Fibroblast of lung (primary cell): ENCODE data around the gene COQ3. TPM values are rescaled to one million over a fixed set of nuclear protein-coding genes. Genes with fewer than 3 reads are reported as not detected.

ENCODE experiments used
- DNase-seq, 2 donors: peaks; one replicate each; pipeline versions ENCODE4 v3.0.0 to v3.0.0-alpha.2; 2010; ENCODE audit warnings: low read depth in 2 of 2
- H2AFZ ChIP-seq: 2 replicates; pipeline ENCODE4 v1.5.1; 2012; ENCODE audit warnings: low read length, control low read depth, inconsistent platforms
- H3K27ac ChIP-seq: 2 replicates; pipeline ENCODE4 v1.5.1; 2011; ENCODE audit warnings: low read length, control low read depth; ENCODE audit not compliant: insufficient read depth
- H3K27me3 ChIP-seq: 2 replicates; pipeline ENCODE4 v1.5.1; 2011; ENCODE audit warnings: mild to moderate bottlenecking, low read length; ENCODE audit not compliant: control insufficient read depth, insufficient read depth
- H3K36me3 ChIP-seq: 2 replicates; pipeline ENCODE4 v1.5.1; 2011; ENCODE audit warnings: low read length; ENCODE audit not compliant: control insufficient read depth, insufficient read depth
- H3K4me1 ChIP-seq: 2 replicates; pipeline ENCODE4 v1.5.1; 2011; ENCODE audit warnings: low read length; ENCODE audit not compliant: control insufficient read depth, insufficient read depth; ENCODE audit errors: extremely low read depth
- H3K4me2 ChIP-seq: 2 replicates; pipeline ENCODE4 v1.5.1; 2011; ENCODE audit warnings: low read length, control low read depth; ENCODE audit not compliant: insufficient read depth; ENCODE audit errors: extremely low read depth
- H3K4me3 ChIP-seq, 4 experiments: fragments of 200-600 bp in 1 of 4; sonication (generic) in 1 of 4; replicated peaks in 1 of 4; 2 replicates each; pipeline ENCODE4 v1.5.1; 2011 to 2016; ENCODE audit warnings: low read length in 4 of 4, low read depth in 3 of 4, mild to moderate bottlenecking in 3 of 4, control low read depth in 2 of 4, inconsistent platforms in 1 of 4, mixed read lengths in 1 of 4; ENCODE audit not compliant: insufficient read depth in 1 of 4; ENCODE audit errors: control extremely low read depth in 1 of 4
- H3K79me2 ChIP-seq: 2 replicates; pipeline ENCODE4 v1.5.1; 2012; ENCODE audit warnings: mild to moderate bottlenecking, low read length, inconsistent platforms; ENCODE audit not compliant: control insufficient read depth, insufficient read depth
- H3K9ac ChIP-seq: 2 replicates; pipeline ENCODE4 v1.5.1; 2011; ENCODE audit warnings: mild to moderate bottlenecking, low read length, control low read depth; ENCODE audit not compliant: insufficient read depth
- H3K9me3 ChIP-seq: 2 replicates; pipeline ENCODE4 v1.5.1; 2012; ENCODE audit warnings: low read depth, low read length; ENCODE audit not compliant: control insufficient read depth, insufficient read depth
- H4K20me1 ChIP-seq: 2 replicates; pipeline ENCODE4 v1.5.1; 2011; ENCODE audit warnings: low read length; ENCODE audit not compliant: control insufficient read depth, insufficient read depth; ENCODE audit errors: extremely low read depth
- CTCF ChIP-seq, 2 donors: IDR thresholded peaks in 1 of 2; conservative IDR thresholded peaks in 1 of 2; 1 replicate in 1 of 2; 2 replicates in 1 of 2; pipeline ENCODE4 v1.5.1; 2011 to 2012; ENCODE audit warnings: low read length in 2 of 2, control low read depth in 1 of 2, inconsistent platforms in 1 of 2, low read depth in 1 of 2, mild to moderate bottlenecking in 1 of 2
- EZH2 ChIP-seq: IDR thresholded peaks from 2 replicates; pipeline ENCODE4 v1.5.1; 2012; ENCODE audit warnings: low read length, control low read depth, mild to moderate bottlenecking; ENCODE audit errors: missing control alignments
- polyA plus RNA-seq, 2 donors: library from polyadenylated mRNA; depleted of rRNA in 1 of 2; stranded (reverse) in 1 of 2; unstranded in 1 of 2; fragments of >200 nt; gene quantifications; 2 replicates each; pipeline ENCODE4 v1.2.1, GENCODE V29; 2011 to 2012; ENCODE audit warnings: missing spikeins in 1 of 2
- total RNA-seq: library from RNA; depleted of rRNA; stranded (reverse); fragments of >200 nt; gene quantifications from 2 replicates; pipeline ENCODE4 v1.2.1, GENCODE V29; 2014

Gene COQ3
- total and polyA plus RNA-seq, 2 donors (not counting 1 experiment from before 2014, with no cell fraction given) = 5.3 to 13.3 TPM

GRCh38 chr6:99426451-99426757 is 32.4 kb upstream of the COQ3 start:
- H3K27ac ChIP-seq = peak overlapping the region; percentile 100
- H2AFZ ChIP-seq = peak overlapping the region; percentile 4
- no peak overlapping the region for H3K9ac ChIP-seq
- TF ChIP-seq EZH2 = no peak
- no peak for TF ChIP-seq CTCF (conservative IDR thresholded peaks at IDR 0.05 in 1 of 2, IDR thresholded peaks at IDR 0.05 in 1 of 2; ENCODE audit: low read depth in 1 of 2, low read length in 2 of 2)
- peak overlapping the region; percentile 81 for H3K4me2 ChIP-seq
- H3K4me1 ChIP-seq = peaks cover 6% of the 10 kb centered on the region
- peak; percentile 5 to 26 for DNase-seq
- no peaks in the 10 kb centered on the region for H3K9me3 ChIP-seq
- no peaks in the 10 kb centered on the region for H4K20me1 ChIP-seq
- H3K4me3 ChIP-seq = peak overlapping the region; percentile 68 to 99 (median 83)
- H3K27me3 ChIP-seq = no peaks in the 10 kb centered on the region
- peaks cover 46% of the 10 kb centered on the region for H3K79me2 ChIP-seq
- H3K36me3 ChIP-seq = no peaks in the 10 kb centered on the region

GRCh38 chr6:99425647-99426450 is 31.9 kb upstream of the COQ3 start:
- Histone ChIP-seq H2AFZ (peak overlapping the region; percentile 53), H3K4me2 (peak overlapping the region; percentile 81), H3K4me3 (peak overlapping the region; percentile 68 to 99 (median 83)), H3K27me3 (no peaks in the 10 kb centered on the region), H3K4me1 (peaks cover 6% of the 10 kb centered on the region), H3K9ac (peak overlapping the region; percentile 68), H3K79me2 (peaks cover 51% of the 10 kb centered on the region), H3K36me3 (no peaks in the 10 kb centered on the region), H4K20me1 (no peaks in the 10 kb centered on the region), H3K27ac (peak overlapping the region; percentile 100), H3K9me3 (no peaks in the 10 kb centered on the region)
- peak; percentile 89 to 96 for DNase-seq
- TF ChIP-seq CTCF (conservative IDR thresholded peaks at IDR 0.05 in 1 of 2, IDR thresholded peaks at IDR 0.05 in 1 of 2; ENCODE audit: low read depth in 1 of 2, low read length in 2 of 2) (peak; percentile 46 to 60), EZH2 (no peak)

GRCh38 chr6:99424761-99425646 is 31.0 kb upstream of the COQ3 start, which contains the start of gene PNISR:
TSS of gene PNISR (minus strand) at chr6:99425308. CDS start at chr6:99414659, 10,649 bp downstream.
- Histone ChIP-seq H3K4me2 (peak within 1 kb of the TSS; percentile 87), H4K20me1 (no peaks in the 10 kb centered on the region), H3K79me2 (peaks cover 59% of the 10 kb centered on the region), H3K27me3 (no peaks in the 10 kb centered on the region), H3K4me1 (peaks cover 6% of the 10 kb centered on the region), H3K9ac (peak within 1 kb of the TSS; percentile 97), H2AFZ (peak within 1 kb of the TSS; percentile 97), H3K27ac (peak within 1 kb of the TSS; percentile 100), H3K9me3 (no peaks in the 10 kb centered on the region), H3K36me3 (no peaks in the 10 kb centered on the region), H3K4me3 (peak within 1 kb of the TSS; percentile 68 to 99 (median 83))
- peak; percentile 98 to 99 for DNase-seq
- TF ChIP-seq EZH2 = no peak
- no peak for TF ChIP-seq CTCF (conservative IDR thresholded peaks at IDR 0.05 in 1 of 2, IDR thresholded peaks at IDR 0.05 in 1 of 2; ENCODE audit: low read depth in 1 of 2, low read length in 2 of 2)
